Activated B cell treated with CpG ODN at 0.5 μM for 24 hours (primary cell): ENCODE data around the gene NF2. TPM values are rescaled to one million over a fixed set of nuclear protein-coding genes. Genes with fewer than 3 reads are reported as not detected.

ENCODE experiments used
- ATAC-seq: fragments of 200-7000 bp; cut with Tn5 transposase; one replicate; pipeline ENCODE4 v1.10.0; 2021; ENCODE audit warnings: low read depth, mild to moderate bottlenecking, moderate library complexity
- CTCF ChIA-PET: fragments of 350-600 bp; sonication (Branson Sonifier 250); formaldehyde crosslinking; loops from one replicate; lab custom pipeline; 2021; ENCODE audit warnings: antibody characterized with exemption; lab: Charles Lee
- POLR2A ChIA-PET: fragments of 350-600 bp; sonication (Branson Sonifier 250); formaldehyde crosslinking; loops from one replicate; lab custom pipeline; 2021; ENCODE audit warnings: antibody characterized with exemption; lab: Charles Lee
- DNase-seq: peaks from one replicate; pipeline ENCODE4 v3.0.0; 2022
- H3K27ac Mint-ChIP-seq: one replicate; pipeline ENCODE4 v1.8.0; 2020; ENCODE audit warnings: mixed read lengths
- H3K27me3 Mint-ChIP-seq: one replicate; pipeline ENCODE4 v1.8.0; 2021; ENCODE audit warnings: mixed read lengths
- H3K36me3 Mint-ChIP-seq: one replicate; pipeline ENCODE4 v1.8.0; 2021; ENCODE audit warnings: low read depth, mixed read lengths
- H3K4me1 Mint-ChIP-seq: one replicate; pipeline ENCODE4 v1.8.0; 2021; ENCODE audit warnings: mixed read lengths
- H3K4me3 Mint-ChIP-seq: one replicate; pipeline ENCODE4 v1.8.0; 2020; ENCODE audit warnings: mild to moderate bottlenecking, mixed read lengths
- H3K9me3 Mint-ChIP-seq: one replicate; pipeline ENCODE4 v1.8.0; 2020; ENCODE audit warnings: mixed read lengths
- CTCF ChIP-seq: fragments of 200-600 bp; IDR thresholded peaks from one replicate; pipeline ENCODE4 v1.8.0; 2022; ENCODE audit warnings: antibody characterized with exemption, mild to moderate bottlenecking
- intact Hi-C: fragments of 100-400 bp; cut with micrococcal nuclease; formaldehyde crosslinking; loops from one replicate; pipeline ENCODE4 v1.15.1; 2024
- total RNA-seq: library from RNA; stranded (reverse); gene quantifications from 2 replicates; pipeline ENCODE4 v1.2.3, GENCODE V29; 2022

NF2 gene
- total RNA-seq, 1 donor from 2014 or later: 30.3 TPM

GRCh38 chr22:29570912-29571549 is 32.4 kb upstream of the NF2 start:
- ChIA-PET CTCF (no interaction called here), POLR2A (no interaction called here)
- no peak for ATAC-seq
- no peak for DNase-seq
- Mint-ChIP-seq H3K27ac (no peak overlapping the region), H3K27me3 (no peaks in the 10 kb centered on the region), H3K4me3 (no peak overlapping the region), H3K4me1 (no peaks in the 10 kb centered on the region), H3K9me3 (no peaks in the 10 kb centered on the region), H3K36me3 (peaks cover 27% of the 10 kb centered on the region)
- intact Hi-C loops: no loop called here
- no peak for TF ChIP-seq CTCF

- Mint-ChIP-seq H3K27me3 (no peaks in the 10 kb centered on the region), H3K4me3 (no peak overlapping the region), H3K27ac (no peak overlapping the region), H3K9me3 (no peaks in the 10 kb centered on the region), H3K36me3 (peaks cover 10% of the 10 kb centered on the region), H3K4me1 (peaks cover 2% of the 10 kb centered on the region)
- ChIA-PET POLR2A (interaction anchor here (0.7 to 1.3 kb wide), 2 partner anchors 21 to 147 kb away, joined by 3 to 4 read pairs; partner anchors contain the start of gene THOC5), CTCF (no interaction called here)
- no peak for TF ChIP-seq CTCF
- intact Hi-C loops: no loop called here
- DNase-seq: no peak
- no peak for ATAC-seq
Observed at GRCh38 chr22:29574762-29575450, 28.5 kb upstream of the NF2 start.

- CTCF ChIA-PET: no interaction called here
- no peak for TF ChIP-seq CTCF
- no peak overlapping the region for H3K4me3 Mint-ChIP-seq
- no peak for ATAC-seq
- no peaks in the 10 kb centered on the region for H3K36me3 Mint-ChIP-seq
- no peak overlapping the region for H3K27ac Mint-ChIP-seq
- no peaks in the 10 kb centered on the region for H3K9me3 Mint-ChIP-seq
- no peak for DNase-seq
- intact Hi-C loops: no loop called here
- peaks cover 18% of the 10 kb centered on the region for H3K4me1 Mint-ChIP-seq
- H3K27me3 Mint-ChIP-seq: no peaks in the 10 kb centered on the region
- POLR2A ChIA-PET: interaction anchor here (0.7 kb wide), 1 partner anchor 39 kb away, joined by 3 read pairs; no protein-coding TSS in a partner anchor
Observed at GRCh38 chr22:29578462-29579200, 24.8 kb upstream of the NF2 start.

GRCh38 chr22:29580200-29580810 is 23.1 kb upstream of the NF2 start:
- peak overlapping the region; percentile 92 for H3K4me3 Mint-ChIP-seq
- no peak for ATAC-seq
- DNase-seq: no peak
- peaks cover 18% of the 10 kb centered on the region for H3K4me1 Mint-ChIP-seq
- H3K27me3 Mint-ChIP-seq: no peaks in the 10 kb centered on the region
- CTCF ChIA-PET: interaction anchor here (1.2 to 1.8 kb wide), 2 partner anchors 9 to 12 kb away, joined by 3 to 6 read pairs; no protein-coding TSS in a partner anchor
- TF ChIP-seq CTCF: no peak
- H3K36me3 Mint-ChIP-seq: no peaks in the 10 kb centered on the region
- POLR2A ChIA-PET: interaction anchor here (0.7 to 0.8 kb wide), 2 partner anchors 24 to 686 kb away, joined by 5 to 7 read pairs; no protein-coding TSS in a partner anchor
- no peaks in the 10 kb centered on the region for H3K9me3 Mint-ChIP-seq
- intact Hi-C loops: loop anchor here (2.0 kb wide), 1 partner anchor 844 kb away; the partner anchor contains the start of gene MTFP1
- H3K27ac Mint-ChIP-seq: peak overlapping the region; percentile 86
